NAMALWA (cell line): ENCODE measurements around the gene RUNX2.

ENCODE experiments used
- DNase-seq: peaks from one replicate; pipeline ENCODE4 v3.0.0-alpha.2; 2015; ENCODE audit warnings: low spot score

Gene RUNX2

GRCh38 chr6:45351076-45351475 lies 22.9 kb downstream of the RUNX2 start:
- DNase-seq, result no peak

GRCh38 chr6:45351667-45352066 lies 23.5 kb downstream of the RUNX2 start:
- DNase-seq, result no peak

GRCh38 chr6:45353654-45354053 lies 25.5 kb downstream of the RUNX2 start:
- no peak for DNase-seq

GRCh38 chr6:45364466-45364865 lies 36.3 kb downstream of the RUNX2 start:
- DNase-seq, result no peak

- DNase-seq, result no peak
These were observed 36.9 kb downstream of the RUNX2 start for GRCh38 chr6:45365036-45365435.

GRCh38 chr6:45366534-45366933 lies 38.4 kb downstream of the RUNX2 start:
- no peak for DNase-seq

GRCh38 chr6:45367999-45368398 lies 39.9 kb downstream of the RUNX2 start:
- no peak for DNase-seq

- DNase-seq, result no peak
These were observed 41.7 kb downstream of the RUNX2 start for GRCh38 chr6:45369870-45370269.

- no peak for DNase-seq
These were observed 43.9 kb downstream of the RUNX2 start for GRCh38 chr6:45371924-45372573.

GRCh38 chr6:45375449-45375848 lies 47.3 kb downstream of the RUNX2 start:
- no peak for DNase-seq

- no peak for DNase-seq
These were observed 48.3 kb downstream of the RUNX2 start for GRCh38 chr6:45376310-45377042.

GRCh38 chr6:45377043-45377553 lies 49.0 kb downstream of the RUNX2 start:
- no peak for DNase-seq

- peak; percentile 97 for DNase-seq
These were observed 49.6 kb downstream of the RUNX2 start, which contains the start of gene SUPT3H for GRCh38 chr6:45377554-45378333. Gene SUPT3H (minus strand): TSS chr6:45377934.

GRCh38 chr6:45378334-45378926 lies 50.3 kb downstream of the RUNX2 start:
- DNase-seq, result no peak

GRCh38 chr6:45382391-45382790 lies 54.3 kb downstream of the RUNX2 start:
- no peak for DNase-seq

GRCh38 chr6:45386501-45386900 lies 58.4 kb downstream of the RUNX2 start:
- no peak for DNase-seq

GRCh38 chr6:45387236-45387635 lies 59.1 kb downstream of the RUNX2 start:
- no peak for DNase-seq

GRCh38 chr6:45388328-45388727 lies 60.2 kb downstream of the RUNX2 start:
- DNase-seq, result no peak

GRCh38 chr6:45394586-45395095 lies 66.5 kb downstream of the RUNX2 start:
- no peak for DNase-seq

- DNase-seq, result no peak
These were observed 70.1 kb downstream of the RUNX2 start for GRCh38 chr6:45398075-45398813.

GRCh38 chr6:45400021-45400420 lies 71.9 kb downstream of the RUNX2 start:
- no peak for DNase-seq
